ENCODE measurements around the gene PCDH12.
"Not testable (repeated sequence)": the region's sequence is repeated elsewhere in the genome, so short reads cannot be mapped to it uniquely, and the experiment has no call there.

Gene PCDH12

DNA sequence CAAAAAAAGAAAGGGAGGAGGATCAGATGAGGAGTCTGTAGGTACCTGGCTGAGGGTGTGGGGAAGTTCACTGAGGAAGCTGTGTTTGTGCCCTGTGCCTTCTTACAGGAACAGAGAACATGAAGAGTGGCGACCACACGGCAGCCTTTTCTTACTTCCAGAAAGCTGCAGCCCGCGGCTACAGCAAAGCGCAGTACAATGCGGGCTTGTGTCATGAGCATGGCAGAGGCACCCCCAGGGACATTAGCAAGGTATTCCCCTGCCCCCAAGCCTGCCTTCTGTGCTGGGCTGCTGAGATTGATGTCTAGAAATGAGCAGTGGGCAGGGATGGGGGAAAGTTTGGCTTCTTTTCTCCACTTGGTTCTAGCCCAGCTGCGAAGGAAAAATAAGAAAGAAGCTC is 24.9 kb downstream of the PCDH12 start:
- no peaks in the 10 kb centered on the region for H3K9me3 Mint-ChIP-seq
- H3K27ac Mint-ChIP-seq: no peak overlapping the region
- peaks cover under 1% of the 10 kb centered on the region for H3K4me1 Mint-ChIP-seq
- no peaks in the 10 kb centered on the region for H3K27me3 Mint-ChIP-seq
- peaks cover 65% of the 10 kb centered on the region for H3K36me3 Mint-ChIP-seq
- H3K4me3 Mint-ChIP-seq: no peak overlapping the region
- ATAC-seq: no peak

DNA sequence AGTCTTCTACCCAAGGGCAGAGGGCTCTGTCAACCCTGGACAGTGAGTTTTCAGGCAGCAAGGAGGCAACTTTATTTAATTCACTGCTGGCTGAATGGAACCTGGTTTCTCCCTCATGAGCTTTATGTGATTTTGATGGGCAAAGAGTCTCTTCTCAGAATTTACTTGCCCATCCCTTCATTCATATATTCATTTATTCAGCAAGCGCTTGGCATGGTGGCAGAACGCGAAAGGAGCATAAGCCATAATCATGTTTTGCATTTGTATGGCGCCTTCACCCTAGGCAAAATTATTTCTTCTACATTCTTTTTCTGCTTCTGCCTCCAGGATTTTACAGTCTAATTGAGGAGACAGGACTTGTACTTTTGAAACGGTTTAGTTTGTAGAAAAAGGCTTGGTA is 26.3 kb downstream of the PCDH12 start:
- Mint-ChIP-seq H3K36me3 (peaks cover 78% of the 10 kb centered on the region), H3K4me3 (no peak overlapping the region), H3K27ac (no peak overlapping the region), H3K4me1 (peaks cover 12% of the 10 kb centered on the region), H3K9me3 (no peaks in the 10 kb centered on the region), H3K27me3 (no peaks in the 10 kb centered on the region)
- no peak for ATAC-seq

DNA sequence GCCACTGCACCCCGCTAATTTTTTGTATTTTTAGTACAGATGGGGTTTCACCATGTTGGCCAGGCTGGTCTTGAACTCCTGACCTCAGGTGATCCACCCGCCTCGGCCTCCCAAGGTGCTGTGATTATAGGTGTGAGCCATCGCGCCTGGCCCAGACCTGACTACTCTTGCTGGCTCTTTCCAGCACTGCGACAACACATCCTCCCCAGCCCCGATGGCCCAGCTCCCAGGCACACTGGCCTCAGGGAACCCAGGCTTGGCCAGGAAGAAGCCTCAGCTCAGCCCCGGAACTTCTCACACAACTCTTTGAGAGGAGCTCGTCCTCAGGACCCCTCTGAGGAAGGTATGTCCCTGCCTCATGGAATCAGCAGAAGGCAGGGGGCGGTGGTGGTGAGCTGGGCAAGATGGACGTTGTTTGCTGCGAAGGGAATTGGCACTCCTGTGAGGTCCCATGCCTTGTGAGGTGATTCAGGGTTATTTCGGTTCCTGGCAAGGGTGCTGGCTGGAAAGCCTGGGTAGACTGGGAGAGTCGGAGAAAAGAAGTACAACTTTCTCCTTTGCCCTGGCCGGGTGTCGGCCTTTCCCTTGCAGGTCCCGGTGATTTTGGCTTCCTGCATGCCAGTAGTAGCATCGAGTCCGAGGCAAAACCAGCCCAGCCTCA is 28.5 kb downstream of the PCDH12 start:
- H3K27ac Mint-ChIP-seq: no peak overlapping the region
- no peak for ATAC-seq
- peaks cover 76% of the 10 kb centered on the region for H3K36me3 Mint-ChIP-seq
- H3K27me3 Mint-ChIP-seq: no peaks in the 10 kb centered on the region
- no peak overlapping the region for H3K4me3 Mint-ChIP-seq
- no peaks in the 10 kb centered on the region for H3K9me3 Mint-ChIP-seq
- H3K4me1 Mint-ChIP-seq: peaks cover 22% of the 10 kb centered on the region

DNA sequence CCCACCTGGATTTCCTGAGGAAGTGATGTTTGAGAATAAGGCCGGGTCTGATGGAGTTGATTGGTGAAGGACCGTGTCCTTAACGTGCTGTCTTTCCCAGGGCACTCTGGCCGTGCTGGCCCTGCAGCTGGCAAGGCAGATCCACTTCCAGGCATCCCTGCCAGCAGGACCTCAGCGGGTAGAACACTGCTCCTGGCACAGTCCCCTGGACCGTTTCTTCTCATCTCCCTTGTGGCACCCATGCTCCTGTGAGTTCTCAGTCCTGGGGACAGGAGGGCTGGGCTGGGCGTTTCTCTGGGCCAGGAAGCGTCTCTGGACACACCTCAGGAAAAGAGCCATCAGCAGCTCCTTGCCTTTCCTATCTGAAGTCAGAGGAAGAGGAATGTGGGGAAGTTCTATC is 30.0 kb downstream of the PCDH12 start:
- no peak for ATAC-seq
- Mint-ChIP-seq H3K4me1 (peaks cover 30% of the 10 kb centered on the region), H3K4me3 (no peak overlapping the region), H3K27ac (no peak overlapping the region), H3K27me3 (no peaks in the 10 kb centered on the region), H3K36me3 (peaks cover 76% of the 10 kb centered on the region), H3K9me3 (no peaks in the 10 kb centered on the region)

DNA sequence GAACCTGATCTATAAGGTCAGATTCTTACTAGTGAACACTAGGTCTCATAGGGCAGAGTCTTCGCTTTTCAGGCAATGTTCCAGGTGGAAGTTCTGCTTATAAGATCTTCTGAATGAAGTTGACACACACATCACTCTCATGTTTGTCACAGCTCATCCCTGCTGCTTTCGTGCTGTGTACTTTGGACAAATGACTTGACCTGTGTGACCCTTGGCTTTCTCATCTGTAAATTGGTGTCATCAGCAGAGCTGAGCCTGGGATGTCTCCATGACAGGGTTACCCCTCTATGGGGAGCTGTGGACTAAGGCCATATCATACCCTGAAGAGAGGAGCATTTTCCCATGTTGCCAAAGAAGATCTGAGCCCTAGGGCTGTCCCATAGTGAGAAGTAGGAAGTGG is 31.6 kb downstream of the PCDH12 start:
- Mint-ChIP-seq H3K4me1 (peaks cover 30% of the 10 kb centered on the region), H3K4me3 (no peak overlapping the region), H3K9me3 (no peaks in the 10 kb centered on the region), H3K27me3 (no peaks in the 10 kb centered on the region), H3K36me3 (peaks cover 60% of the 10 kb centered on the region), H3K27ac (no peak overlapping the region)
- no peak for ATAC-seq

DNA sequence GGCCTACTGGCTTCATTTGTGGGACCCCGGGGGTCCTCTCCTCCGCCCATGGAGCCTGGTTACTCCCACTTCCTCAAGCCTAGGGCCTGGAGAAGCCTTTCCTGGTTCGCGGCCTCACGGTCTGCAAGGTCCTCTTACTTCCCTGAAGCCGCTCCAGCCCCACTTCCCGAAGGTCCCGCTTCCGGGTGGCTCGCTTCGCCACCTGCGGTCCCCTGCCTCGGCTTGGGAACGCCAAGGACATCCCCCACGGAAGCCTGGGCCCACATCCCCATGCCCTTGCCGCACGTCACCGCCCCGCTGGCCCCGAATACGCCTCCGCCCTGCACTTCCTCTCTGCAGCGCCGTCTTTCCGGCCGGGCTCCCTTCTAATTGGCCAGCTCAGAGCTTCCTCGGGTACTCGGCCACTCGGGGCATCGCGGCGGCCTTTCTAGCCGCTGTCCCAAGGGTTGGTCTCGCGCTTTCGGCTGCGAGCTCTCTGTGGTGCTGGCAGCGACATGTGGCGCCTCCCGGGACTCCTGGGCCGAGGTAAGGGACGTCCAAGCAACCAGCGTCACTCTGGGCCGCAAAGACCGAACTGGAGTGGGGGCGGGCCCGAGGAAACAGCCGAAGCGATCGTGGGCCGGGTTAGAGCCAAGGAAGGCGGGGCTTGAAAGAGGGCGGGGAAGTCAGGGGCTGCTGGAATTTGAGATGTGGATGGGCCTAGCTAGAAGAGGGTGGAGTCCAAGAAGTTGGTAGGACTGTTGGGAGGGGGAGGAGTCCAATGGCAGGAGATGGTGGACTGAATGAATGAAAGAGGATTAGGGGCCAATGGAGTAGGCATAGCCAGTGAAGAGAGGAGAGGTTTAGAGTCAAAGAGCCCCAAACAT is 34.3 kb downstream of the PCDH12 start, which contains the start of gene DELE1:
DELE1 (plus strand) TSS at position 424 of the 866 bp plus-strand sequence; CDS start at position 495, 71 bp downstream.
- ATAC-seq: peak; percentile 99
- Mint-ChIP-seq H3K27me3 (no peaks in the 10 kb centered on the region), H3K4me3 (peak within 1 kb of the TSS; percentile 87), H3K27ac (peak within 1 kb of the TSS; percentile 98), H3K9me3 (no peaks in the 10 kb centered on the region), H3K36me3 (peaks cover 36% of the 10 kb centered on the region), H3K4me1 (peaks cover 30% of the 10 kb centered on the region)

DNA sequence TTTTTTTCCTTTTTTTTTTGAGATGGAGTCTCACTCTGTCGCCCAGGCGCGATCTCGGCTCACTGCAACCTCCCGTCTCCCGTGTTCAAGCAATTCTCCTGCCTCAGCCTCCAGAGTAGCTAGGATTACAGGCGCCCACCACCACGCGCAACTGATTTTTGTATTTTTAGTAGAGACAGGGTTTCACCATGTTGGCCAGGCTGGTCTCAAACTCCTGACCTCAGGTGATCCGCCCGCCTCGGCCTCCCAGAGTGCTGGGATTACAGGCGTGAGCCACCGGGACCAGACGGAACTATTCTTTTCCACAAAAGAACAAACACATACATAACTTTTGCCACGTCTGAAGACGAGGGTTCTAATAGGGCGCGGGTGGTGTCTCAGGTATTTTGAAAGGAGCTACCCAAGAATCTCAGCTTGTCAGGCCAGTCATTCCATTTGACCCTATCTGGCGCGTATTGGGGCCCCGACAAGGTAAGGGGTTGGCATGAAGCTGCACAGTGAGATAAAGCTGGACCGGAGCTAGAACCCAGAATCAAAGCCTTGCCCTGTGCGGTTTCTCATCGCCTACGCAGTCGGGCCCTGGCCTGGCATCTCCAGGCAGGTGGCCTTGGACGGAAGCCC is 35.1 kb downstream of the PCDH12 start:
- ATAC-seq: not testable (repeated sequence)
- peak overlapping the region; percentile 87 for H3K4me3 Mint-ChIP-seq

DNA sequence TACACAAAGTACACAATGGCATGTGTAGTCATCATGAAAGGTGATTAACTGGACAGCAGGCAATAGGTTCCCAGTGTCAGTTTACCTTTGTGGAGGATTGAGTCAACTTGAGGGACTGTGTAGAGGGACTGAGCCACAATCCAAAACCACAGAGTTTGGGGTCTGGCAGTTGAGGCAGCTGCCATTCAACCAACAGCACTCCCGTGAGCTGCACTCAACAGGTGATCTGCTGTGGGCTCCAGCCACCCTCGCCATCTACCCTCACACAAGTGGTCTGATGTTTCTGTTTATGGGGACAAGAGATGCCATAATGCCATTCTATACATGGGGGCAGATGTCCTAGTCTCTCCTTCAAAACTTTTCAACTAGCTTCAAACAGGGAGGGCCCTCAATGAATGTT is 37.2 kb downstream of the PCDH12 start:
- Mint-ChIP-seq H3K36me3 (peaks cover 12% of the 10 kb centered on the region), H3K4me3 (no peak overlapping the region), H3K9me3 (no peaks in the 10 kb centered on the region), H3K27ac (no peak overlapping the region), H3K4me1 (peaks cover 32% of the 10 kb centered on the region), H3K27me3 (no peaks in the 10 kb centered on the region)
- ATAC-seq: no peak

More for the DNA sequence above, 35.1 kb downstream of the PCDH12 start:
- H3K9me3 Mint-ChIP-seq, H3K27me3 Mint-ChIP-seq: not testable (repeated sequence)
- Mint-ChIP-seq H3K36me3 (peaks cover 28% of the 10 kb centered on the region), H3K27ac (peak overlapping the region; percentile 98), H3K4me1 (peaks cover 28% of the 10 kb centered on the region)

DNA sequence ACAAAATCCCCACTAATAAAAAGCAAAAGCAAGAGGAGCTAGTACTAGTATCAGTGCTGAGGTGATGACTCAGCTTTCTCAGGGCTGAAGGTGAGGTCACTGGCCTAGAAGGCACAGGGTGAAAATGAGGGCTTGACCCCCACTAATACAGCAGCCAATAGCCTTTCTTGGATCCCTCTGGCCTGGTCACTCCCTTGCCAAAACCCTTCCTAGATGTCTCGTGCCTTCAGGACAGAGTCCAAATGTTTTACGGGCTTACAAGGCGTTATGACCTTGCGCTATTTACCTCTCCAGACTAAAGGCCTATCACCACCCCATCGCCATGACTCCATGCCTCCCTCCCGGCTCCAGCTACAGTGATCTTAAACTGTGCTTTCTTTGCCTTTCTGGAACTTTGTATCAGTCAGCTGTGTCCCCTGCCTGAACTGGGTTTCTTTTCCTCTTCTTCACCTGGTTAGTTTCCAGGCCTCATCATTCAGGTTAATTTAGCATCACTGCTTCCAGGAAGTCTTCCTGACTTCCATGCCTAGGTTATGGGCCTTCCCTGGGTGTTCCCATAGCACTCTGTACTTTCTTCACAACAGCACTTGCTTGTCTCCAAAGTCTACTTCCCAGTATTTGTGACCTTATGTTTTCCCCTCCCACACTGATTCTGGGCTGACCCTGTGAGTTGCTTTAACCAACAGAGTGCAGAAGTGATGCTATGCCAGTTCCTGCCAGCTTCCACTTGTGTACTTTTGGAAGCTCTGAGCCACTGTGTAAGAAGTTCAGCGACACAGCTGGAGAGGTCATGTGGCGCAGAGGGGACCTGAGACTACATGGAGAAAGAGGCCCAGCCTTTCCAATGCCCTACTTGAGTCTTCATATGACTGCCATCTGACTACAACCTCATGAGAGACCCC is 38.5 kb downstream of the PCDH12 start:
- Mint-ChIP-seq H3K4me3 (no peak overlapping the region), H3K27me3 (no peaks in the 10 kb centered on the region), H3K36me3 (peaks cover 6% of the 10 kb centered on the region), H3K27ac (no peak overlapping the region), H3K4me1 (peaks cover 28% of the 10 kb centered on the region), H3K9me3 (no peaks in the 10 kb centered on the region)
- ATAC-seq: no peak

DNA sequence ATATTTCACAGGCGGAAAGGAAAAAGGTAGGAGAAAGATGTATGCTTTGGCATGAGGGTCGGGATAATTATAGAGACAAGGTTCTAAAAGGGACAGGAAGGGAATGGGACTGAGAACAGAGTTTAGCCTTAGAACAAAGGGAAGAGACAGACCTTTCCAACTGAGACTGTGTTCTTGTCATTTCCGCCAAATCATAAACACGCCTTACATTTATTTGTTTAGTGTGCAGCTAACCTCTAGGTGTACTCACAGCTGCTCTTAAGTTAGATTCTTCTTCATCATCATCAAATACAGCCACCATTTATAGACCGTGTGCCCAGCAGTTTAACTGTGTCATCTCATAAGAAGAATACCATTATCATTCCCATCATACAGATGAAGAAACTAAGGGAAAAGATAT is 40.2 kb downstream of the PCDH12 start:
- H3K4me1 Mint-ChIP-seq: peaks cover 30% of the 10 kb centered on the region
- H3K9me3 Mint-ChIP-seq: no peaks in the 10 kb centered on the region
- no peaks in the 10 kb centered on the region for H3K27me3 Mint-ChIP-seq
- ATAC-seq: no peak
- H3K27ac Mint-ChIP-seq: no peak overlapping the region
- no peak overlapping the region for H3K4me3 Mint-ChIP-seq
- H3K36me3 Mint-ChIP-seq: no peaks in the 10 kb centered on the region

DNA sequence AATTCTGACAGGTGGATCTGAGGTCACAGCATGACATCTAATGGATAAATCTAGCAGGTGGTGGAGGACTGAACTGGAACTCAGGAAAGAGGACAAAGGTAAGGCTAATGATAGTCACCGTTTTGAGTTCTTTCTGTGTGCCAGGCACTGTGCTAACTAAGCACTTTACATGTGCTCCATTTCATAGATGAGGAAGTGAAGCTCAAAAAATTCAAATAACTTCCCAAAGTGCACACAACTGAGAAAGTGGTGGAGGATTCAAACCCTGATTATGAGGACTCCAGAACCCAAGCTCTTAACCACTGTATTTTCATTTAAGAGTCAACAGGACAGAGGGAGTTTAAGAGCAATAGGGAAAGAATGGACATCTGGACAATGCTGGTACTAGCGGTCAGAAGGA is 41.5 kb downstream of the PCDH12 start:
- Mint-ChIP-seq H3K4me1 (peaks cover 30% of the 10 kb centered on the region), H3K9me3 (no peaks in the 10 kb centered on the region), H3K27ac (no peak overlapping the region), H3K4me3 (no peak overlapping the region), H3K36me3 (no peaks in the 10 kb centered on the region), H3K27me3 (no peaks in the 10 kb centered on the region)
- no peak for ATAC-seq

DNA sequence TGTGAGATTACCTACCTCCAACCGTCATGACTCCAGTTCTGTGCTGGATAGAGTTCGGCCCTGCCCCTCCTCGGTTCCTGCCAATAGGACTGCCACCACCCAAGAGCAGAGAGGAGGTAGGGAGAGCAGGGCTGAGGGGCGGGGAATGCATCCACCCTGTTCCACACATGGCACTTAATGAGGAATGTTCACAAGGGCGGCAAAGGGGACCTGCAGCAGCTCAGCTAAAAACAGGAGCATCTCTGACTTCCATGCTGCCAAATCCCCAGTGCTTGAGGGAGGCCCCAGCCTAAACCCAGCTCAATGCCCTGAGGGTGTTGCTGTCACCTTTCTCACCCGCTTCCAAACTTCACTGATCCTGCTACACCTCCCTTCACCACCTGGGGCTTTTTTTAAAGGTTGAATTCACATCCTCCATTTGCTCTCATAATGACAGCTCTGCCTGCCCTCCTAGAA is 42.1 kb downstream of the PCDH12 start:
- Mint-ChIP-seq H3K4me3 (no peak overlapping the region), H3K36me3 (no peaks in the 10 kb centered on the region), H3K27ac (no peak overlapping the region), H3K4me1 (peaks cover 30% of the 10 kb centered on the region), H3K27me3 (peaks cover 1% of the 10 kb centered on the region), H3K9me3 (no peaks in the 10 kb centered on the region)
- ATAC-seq: peak; percentile 14

DNA sequence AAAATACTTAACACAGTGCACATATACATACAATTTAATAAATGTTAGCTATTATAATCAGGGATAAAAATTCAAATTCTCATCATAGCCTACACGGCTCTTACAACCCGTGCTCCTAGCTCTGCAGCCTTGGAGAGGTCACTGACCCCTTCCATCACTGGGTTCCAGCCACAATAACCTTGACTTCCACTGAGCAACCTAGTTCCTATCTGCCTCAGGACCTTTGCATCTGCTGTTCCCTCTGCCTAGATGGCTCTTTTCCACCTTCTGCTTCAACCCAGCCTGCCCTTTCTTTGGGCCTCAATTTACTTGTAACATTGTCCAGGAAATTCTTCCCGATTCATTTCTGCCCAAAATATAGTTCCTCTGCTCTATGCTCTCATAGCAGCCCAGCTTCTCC is 43.2 kb downstream of the PCDH12 start:
- peak overlapping the region; percentile 0 for H3K4me3 Mint-ChIP-seq
- H3K36me3 Mint-ChIP-seq: no peaks in the 10 kb centered on the region
- H3K9me3 Mint-ChIP-seq: no peaks in the 10 kb centered on the region
- H3K4me1 Mint-ChIP-seq: peaks cover 30% of the 10 kb centered on the region
- ATAC-seq: no peak
- peaks cover 8% of the 10 kb centered on the region for H3K27me3 Mint-ChIP-seq
- H3K27ac Mint-ChIP-seq: no peak overlapping the region

DNA sequence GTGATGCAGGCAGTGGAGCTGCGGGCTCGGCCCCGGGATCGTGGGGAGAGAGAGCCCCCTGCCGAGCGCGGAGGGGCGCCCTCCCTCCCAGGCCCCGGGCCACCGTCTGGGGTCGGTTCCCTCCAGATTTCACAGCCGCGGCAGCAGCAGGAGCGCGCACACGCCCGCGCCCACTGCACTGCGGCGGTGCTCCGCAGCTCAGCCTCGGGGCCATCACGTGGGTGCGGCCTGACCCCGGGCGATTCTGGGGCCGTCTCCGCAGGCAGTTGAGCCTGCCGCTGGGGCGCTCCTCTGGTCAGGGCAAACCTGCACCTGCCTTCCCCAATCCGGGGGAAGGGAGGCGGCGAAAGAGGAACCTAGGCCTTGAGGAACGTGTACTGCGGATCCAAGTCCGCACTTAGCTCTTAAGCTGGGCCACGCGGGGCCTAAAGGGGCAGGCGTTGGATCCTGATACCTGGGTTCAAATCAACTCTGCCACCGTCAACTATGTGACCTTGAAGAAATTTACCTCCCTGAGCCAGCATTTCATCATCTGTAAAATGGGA is 43.7 kb downstream of the PCDH12 start:
- Mint-ChIP-seq H3K4me1 (peaks cover 30% of the 10 kb centered on the region), H3K27ac (no peak overlapping the region), H3K27me3 (peaks cover 8% of the 10 kb centered on the region), H3K36me3 (no peaks in the 10 kb centered on the region), H3K9me3 (no peaks in the 10 kb centered on the region), H3K4me3 (peak overlapping the region; percentile 65)
- ATAC-seq: peak; percentile 90
